NCI-H69 (cell line): Measurements from ENCODE around the gene GALNT10.

Experiments used
- DNase-seq: peaks from one replicate; lab custom pipeline; 2025; lab: John Stamatoyannopoulos, UW

Gene GALNT10

GRCh38 chr5:154296525-154297159 lies 106.1 kb downstream of the GALNT10 start:
- DNase-seq: peak; percentile 24

DNA sequence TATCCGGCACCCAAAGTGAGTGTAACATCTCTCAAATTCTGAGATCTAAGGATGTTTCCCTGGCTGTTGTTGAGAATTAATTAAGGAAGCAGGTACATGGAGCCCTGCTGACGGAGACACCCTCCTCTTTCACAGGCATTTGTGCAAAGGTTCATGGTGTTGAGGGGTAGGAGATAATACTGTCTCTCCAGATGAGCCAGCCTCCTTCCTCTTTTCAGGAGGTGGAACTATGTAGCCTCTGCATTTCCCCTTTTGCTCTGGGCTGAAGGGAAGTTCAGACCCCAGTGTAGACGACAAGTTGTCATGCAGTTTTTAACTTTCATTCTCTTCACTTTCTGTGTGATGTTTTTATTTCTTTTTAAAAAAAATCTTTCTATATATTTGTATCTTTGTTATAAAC lies 107.5 kb downstream of the GALNT10 start:
- no peak for DNase-seq

GRCh38 chr5:154300207-154300883 lies 109.8 kb downstream of the GALNT10 start:
- peak; percentile 22 for DNase-seq

GRCh38 chr5:154301726-154302125 lies 111.2 kb downstream of the GALNT10 start:
- no peak for DNase-seq

GRCh38 chr5:154302161-154302560 lies 111.6 kb downstream of the GALNT10 start:
- no peak for DNase-seq

GRCh38 chr5:154303133-154303532 lies 112.6 kb downstream of the GALNT10 start:
- DNase-seq: no peak

GRCh38 chr5:154308443-154309370 lies 118.2 kb downstream of the GALNT10 start:
- DNase-seq: no peak

DNA sequence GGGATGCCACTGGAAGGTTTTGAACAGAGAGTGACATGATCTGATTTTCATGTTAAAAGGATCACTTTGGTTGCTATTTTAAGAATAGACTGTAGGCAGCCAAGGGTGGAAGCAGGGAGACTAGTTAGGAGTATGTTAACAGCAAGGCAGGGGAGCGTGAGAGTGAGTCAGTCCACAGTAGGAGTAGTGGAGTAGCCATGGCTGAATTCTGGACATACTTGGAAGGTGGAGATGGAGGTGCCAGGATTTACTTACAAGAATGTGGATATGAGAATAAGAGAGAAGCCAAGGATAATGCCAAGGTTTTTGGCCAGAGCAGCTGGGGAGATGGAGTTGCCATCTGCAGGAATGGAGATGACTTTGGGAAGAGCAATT lies 118.8 kb downstream of the GALNT10 start:
- DNase-seq: no peak

- no peak for DNase-seq
Measured at GRCh38 chr5:154309805-154310204, 119.3 kb downstream of the GALNT10 start.

- no peak for DNase-seq
Measured at GRCh38 chr5:154311362-154311761, 120.8 kb downstream of the GALNT10 start.

DNA sequence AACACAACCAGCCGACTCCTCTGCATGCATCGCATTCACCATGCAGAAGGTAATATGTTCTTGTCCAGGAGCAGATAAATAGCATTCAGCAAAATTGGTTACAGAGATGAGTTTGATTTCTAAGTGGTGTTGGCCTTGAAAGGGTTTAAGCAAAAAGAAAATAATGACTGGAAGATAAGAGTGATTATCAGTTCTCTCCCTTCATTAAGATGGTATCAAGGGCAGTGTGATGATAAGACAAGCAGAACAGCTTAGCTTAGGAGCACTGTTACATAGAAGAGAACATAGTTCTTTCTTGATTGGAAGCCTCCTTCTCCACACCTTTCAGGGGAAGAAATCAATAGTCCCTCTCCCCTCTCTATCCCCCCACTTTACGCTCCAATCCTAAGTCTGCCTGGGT lies 121.5 kb downstream of the GALNT10 start:
- DNase-seq: no peak

GRCh38 chr5:154312576-154312975 lies 122.0 kb downstream of the GALNT10 start:
- no peak for DNase-seq

- no peak for DNase-seq
Measured at GRCh38 chr5:154313360-154314017, 123.0 kb downstream of the GALNT10 start.

GRCh38 chr5:154315196-154315595 lies 124.7 kb downstream of the GALNT10 start:
- no peak for DNase-seq

GRCh38 chr5:154315756-154316155 lies 125.2 kb downstream of the GALNT10 start:
- no peak for DNase-seq

GRCh38 chr5:154316223-154316935 lies 125.8 kb downstream of the GALNT10 start:
- no peak for DNase-seq

GRCh38 chr5:154317916-154318315 lies 127.4 kb downstream of the GALNT10 start:
- no peak for DNase-seq

DNA sequence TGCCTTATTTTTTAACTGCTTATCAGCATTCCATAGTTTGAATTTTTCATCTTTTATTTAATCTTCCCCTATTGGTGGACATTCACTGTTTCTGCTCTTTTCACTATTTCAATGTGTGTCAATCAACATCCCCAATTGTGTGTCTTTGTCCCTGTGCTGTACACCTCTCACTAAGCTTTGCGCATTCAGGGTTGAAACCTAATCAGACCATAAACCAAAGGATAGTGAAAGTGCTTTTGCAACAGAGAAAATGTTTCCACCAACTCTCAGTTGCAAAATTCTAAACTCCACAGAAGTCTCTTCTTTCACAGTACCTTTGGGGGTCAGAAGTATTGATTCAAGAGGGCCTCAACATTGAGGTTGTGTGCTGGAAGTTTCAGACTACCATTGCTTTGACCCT lies 128.2 kb downstream of the GALNT10 start:
- DNase-seq: no peak

DNA sequence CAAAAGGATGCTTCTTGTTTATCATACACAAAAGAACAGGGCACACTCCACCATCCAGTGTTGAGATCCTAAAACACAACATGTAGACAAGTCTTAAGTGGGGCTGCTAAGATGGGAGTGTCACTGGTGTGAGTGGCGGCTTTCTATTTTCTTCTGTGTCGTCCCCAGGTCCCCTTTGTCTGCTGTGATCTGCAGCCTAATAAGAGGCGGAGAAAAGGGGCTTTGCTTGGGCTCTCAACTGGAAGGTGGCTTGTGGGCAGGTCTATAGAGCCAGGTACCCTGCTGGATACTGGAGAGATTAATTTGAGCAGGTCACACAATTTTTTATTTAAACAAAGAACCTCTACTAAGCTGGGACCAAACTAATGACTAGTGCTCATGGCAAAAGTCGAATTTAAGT lies 129.2 kb downstream of the GALNT10 start:
- peak; percentile 26 for DNase-seq

- DNase-seq: peak; percentile 44
Measured at GRCh38 chr5:154320224-154321089, 129.9 kb downstream of the GALNT10 start.

GRCh38 chr5:154321546-154321945 lies 131.0 kb downstream of the GALNT10 start:
- no peak for DNase-seq
